Neural progenitor cell (in vitro differentiated cells): Measurements from ENCODE around the gene C2orf68.

ENCODE experiments used
- EZH2 ChIP-seq: fragments of 200-600 bp; sonication (generic); IDR thresholded peaks from 2 replicates; pipeline ENCODE4 v1.6.1; 2017; ENCODE audit warnings: antibody characterized with exemption, mild to moderate bottlenecking, moderate library complexity
- EZH2phosphoT487 ChIP-seq: fragments of 200-600 bp; sonication (generic); IDR thresholded peaks from 2 replicates; pipeline ENCODE4 v1.6.1; 2017; ENCODE audit warnings: antibody characterized with exemption
- TF ChIP-seq, protein P1 (sequence below): fragments of 200-600 bp; sonication (generic); IDR thresholded peaks from 2 replicates; pipeline ENCODE4 v1.5.1; 2017; ENCODE audit warnings: antibody characterized with exemption, mild to moderate bottlenecking

DNA sequence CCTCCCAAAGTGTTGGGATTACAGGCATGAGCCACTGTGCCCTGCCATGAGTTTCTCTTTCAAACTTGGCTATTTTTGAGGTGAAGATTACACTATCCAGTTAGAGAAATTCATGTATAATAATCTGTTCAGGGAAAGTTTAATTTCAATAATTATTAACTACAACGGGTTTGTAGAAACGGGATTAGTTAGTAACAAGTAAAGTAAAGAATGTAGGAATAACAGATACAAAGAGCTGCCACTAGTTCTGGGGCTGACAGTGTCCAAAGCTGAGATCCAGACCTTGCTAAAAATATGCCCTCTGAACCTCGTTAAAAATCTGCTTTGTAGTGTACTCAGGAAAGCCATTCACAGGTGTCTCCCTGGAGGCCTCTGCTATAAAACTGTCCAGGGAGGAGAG lies 39.2 kb upstream of the C2orf68 start:
- TF ChIP-seq EZH2 (no peak), EZH2phosphoT487 (no peak)
- TF ChIP-seq, protein P1, sequence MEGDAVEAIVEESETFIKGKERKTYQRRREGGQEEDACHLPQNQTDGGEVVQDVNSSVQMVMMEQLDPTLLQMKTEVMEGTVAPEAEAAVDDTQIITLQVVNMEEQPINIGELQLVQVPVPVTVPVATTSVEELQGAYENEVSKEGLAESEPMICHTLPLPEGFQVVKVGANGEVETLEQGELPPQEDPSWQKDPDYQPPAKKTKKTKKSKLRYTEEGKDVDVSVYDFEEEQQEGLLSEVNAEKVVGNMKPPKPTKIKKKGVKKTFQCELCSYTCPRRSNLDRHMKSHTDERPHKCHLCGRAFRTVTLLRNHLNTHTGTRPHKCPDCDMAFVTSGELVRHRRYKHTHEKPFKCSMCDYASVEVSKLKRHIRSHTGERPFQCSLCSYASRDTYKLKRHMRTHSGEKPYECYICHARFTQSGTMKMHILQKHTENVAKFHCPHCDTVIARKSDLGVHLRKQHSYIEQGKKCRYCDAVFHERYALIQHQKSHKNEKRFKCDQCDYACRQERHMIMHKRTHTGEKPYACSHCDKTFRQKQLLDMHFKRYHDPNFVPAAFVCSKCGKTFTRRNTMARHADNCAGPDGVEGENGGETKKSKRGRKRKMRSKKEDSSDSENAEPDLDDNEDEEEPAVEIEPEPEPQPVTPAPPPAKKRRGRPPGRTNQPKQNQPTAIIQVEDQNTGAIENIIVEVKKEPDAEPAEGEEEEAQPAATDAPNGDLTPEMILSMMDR, result no peak
